BE2C (cell line): ENCODE data around the gene POLR3GL.

Experiments
- DNase-seq: peaks from one replicate; pipeline ENCODE4 v3.0.0-alpha.2; 2020
- H3K27me3 ChIP-seq: fragments of 250-450 bp; sonication (Bioruptor Pico); 2 replicates; pipeline ENCODE4 v1.5.1; 2020; ENCODE audit warnings: mild to moderate bottlenecking
- H3K36me3 ChIP-seq: fragments of 250-450 bp; sonication (Bioruptor Pico); 2 replicates; pipeline ENCODE4 v1.5.1; 2020; ENCODE audit warnings: mild to moderate bottlenecking
- H3K4me1 ChIP-seq: fragments of 250-450 bp; sonication (Bioruptor Pico); 2 replicates; pipeline ENCODE4 v1.5.1; 2020
- H3K4me3 ChIP-seq: 2 replicates; pipeline ENCODE4 v1.5.1; 2011; ENCODE audit warnings: low read depth, low read length
- H3K9me3 ChIP-seq: fragments of 250-450 bp; sonication (Bioruptor Pico); 2 replicates; pipeline ENCODE4 v1.5.1; 2020
- CTCF ChIP-seq: IDR thresholded peaks from 2 replicates; pipeline ENCODE4 v1.5.1; 2012; ENCODE audit warnings: mild to moderate bottlenecking, low read depth, low read length

The POLR3GL gene

DNA sequence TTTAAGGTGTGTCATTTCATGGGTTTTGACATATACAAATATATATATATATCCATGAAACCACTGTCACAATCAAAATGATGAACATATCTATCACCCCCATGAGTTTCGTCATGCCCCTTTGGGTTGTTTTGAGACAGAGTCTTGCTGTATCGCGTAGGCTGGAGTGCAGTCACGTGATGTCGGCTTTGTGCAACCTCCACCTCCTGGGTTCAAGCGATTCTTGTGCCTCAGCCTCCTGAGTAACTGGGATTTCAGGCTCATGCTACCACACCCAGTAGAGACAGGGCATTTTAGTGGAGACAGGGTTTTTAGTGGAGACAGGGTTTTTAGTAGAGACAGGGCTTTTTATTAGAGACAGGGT lies 49.1 kb downstream of the POLR3GL start:
- Histone ChIP-seq H3K4me3 (no peak overlapping the region), H3K36me3 (no peaks in the 10 kb centered on the region), H3K9me3 (no peaks in the 10 kb centered on the region), H3K4me1 (no peaks in the 10 kb centered on the region), H3K27me3 (peaks cover 28% of the 10 kb centered on the region)
- no peak for TF ChIP-seq CTCF
- DNase-seq, result no peak

DNA sequence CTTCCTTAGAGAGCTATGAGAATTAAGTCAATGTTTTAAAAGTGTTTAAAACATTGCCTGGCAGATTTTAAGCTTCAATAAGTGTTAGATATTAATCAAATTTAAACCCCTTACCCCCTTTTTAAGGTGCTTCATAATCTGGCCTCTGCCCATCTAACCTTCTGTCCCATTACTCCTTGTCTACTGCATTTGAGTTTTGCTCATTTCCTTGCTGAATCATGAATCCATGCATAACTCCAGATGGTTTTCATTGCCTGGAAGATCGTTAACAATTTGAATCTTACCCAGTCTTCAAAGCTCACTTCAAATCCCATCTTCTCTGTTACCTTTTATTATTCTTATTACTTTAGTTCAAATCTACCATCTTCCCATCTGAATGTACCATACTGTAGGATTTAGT lies 52.4 kb downstream of the POLR3GL start:
- H3K36me3 ChIP-seq, result no peaks in the 10 kb centered on the region
- H3K27me3 ChIP-seq, result peaks cover 59% of the 10 kb centered on the region
- no peaks in the 10 kb centered on the region for H3K9me3 ChIP-seq
- H3K4me3 ChIP-seq, result no peak overlapping the region
- no peak for TF ChIP-seq CTCF
- no peaks in the 10 kb centered on the region for H3K4me1 ChIP-seq
- DNase-seq, result no peak

DNA sequence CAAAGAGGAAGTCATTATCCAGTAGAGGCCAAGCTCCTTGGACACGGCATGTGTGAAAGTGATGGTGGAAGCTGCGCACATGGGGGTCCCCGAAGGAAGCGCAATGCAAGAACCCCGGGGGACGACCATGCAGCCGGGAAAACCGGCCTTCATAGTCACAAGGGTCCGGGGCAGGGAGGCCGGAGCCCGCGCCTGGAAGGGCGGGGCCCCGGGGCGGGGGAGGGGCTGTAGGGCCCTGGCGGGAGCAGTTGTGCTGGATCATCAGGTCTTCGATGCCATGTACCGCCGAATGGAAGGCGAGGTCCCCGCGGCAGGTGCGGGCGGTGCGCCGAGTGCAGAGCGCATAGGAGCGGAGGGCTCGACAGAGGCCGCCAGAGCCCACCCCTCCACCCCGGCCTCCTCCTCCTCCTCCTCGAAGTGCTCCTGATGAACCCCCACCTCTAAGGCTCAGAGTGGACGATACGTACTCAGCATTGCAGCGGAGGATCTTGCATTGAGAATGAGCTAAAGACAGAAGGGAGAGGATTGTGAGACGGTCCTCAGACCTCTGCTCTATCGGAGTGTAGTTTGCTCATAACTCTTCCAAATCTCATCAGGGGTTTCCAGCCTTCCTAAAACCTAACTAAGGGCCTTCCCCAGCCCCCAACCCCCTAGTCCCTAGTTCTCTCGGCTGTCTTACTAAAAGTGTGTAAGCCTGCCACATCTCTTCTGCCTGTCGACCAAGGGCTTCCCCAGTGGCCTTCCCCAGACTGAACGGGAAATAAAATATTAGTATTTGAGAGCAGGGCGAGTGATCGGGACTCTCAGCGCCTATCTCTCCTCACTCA lies 55.0 kb downstream of the POLR3GL start:
- Histone ChIP-seq H3K4me1 (no peaks in the 10 kb centered on the region), H3K9me3 (no peaks in the 10 kb centered on the region), H3K36me3 (no peaks in the 10 kb centered on the region), H3K27me3 (peaks cover 61% of the 10 kb centered on the region), H3K4me3 (no peak overlapping the region)
- no peak for DNase-seq
- TF ChIP-seq CTCF, result no peak

DNA sequence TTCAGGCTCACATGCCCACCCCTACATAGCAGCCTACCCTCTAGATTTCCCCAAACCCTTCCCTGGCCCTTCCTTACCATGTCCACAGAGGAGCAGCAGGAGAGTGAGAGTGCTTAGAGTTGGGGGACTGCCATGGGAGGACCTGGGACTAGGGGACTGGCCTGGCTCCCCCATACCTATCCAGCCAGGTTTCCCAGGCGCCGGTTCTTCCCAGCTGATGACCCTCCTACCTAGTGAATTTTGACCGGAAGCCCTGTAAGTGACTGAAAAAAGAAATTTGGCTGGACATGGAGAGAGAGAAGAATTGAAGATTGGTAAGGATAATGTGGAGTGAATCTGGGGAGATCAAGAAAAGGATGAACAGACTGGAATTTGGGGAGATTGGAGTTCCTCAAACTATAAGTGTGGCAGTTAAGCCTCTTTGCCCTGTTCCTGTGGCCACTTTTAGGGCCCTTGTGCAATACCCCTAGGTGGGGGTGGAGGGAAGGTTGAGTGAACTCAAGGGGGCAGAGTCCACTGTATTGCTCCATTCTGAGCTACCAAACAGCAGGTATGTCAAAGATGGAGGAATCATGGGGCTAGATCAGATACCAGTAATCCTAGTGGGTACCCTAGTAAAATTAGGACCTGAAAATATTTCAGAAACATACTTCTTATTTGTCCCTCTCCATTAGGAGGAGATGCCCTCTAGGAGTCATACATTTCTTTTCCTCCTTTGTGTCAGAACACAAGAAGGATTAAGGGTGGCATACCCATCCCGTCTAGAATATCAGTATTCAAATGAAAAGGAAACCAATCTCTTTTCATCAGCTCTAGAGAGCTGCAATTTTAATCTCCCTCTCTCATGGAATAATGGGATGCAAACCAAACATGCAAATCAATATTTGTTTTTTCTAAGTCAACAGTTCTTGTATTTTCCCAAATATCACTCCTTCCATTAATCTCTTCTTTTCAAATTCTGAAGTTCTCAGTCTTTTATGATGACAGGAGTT lies 55.9 kb downstream of the POLR3GL start:
- Histone ChIP-seq H3K27me3 (peaks cover 55% of the 10 kb centered on the region), H3K9me3 (no peaks in the 10 kb centered on the region), H3K36me3 (no peaks in the 10 kb centered on the region), H3K4me1 (no peaks in the 10 kb centered on the region), H3K4me3 (no peak overlapping the region)
- no peak for DNase-seq
- no peak for TF ChIP-seq CTCF

DNA sequence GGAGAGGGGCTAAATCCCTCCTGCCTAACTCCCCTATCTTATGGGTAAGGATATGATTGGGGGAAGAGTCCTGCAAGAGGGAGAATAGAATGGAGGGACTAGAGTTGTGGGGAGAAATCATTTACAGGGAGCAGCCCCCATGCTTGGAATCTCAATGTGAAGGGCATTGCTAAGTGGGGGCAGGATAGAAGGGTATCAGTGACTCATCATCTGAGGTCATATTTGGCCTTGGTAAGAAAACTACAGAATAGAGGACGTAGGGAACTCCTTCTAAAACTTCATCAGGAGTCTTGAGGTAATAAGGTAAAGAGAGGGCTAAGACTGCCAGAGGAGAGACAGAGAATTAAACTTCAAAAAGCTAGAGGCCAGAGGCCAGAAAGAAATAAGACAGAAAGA lies 56.6 kb downstream of the POLR3GL start:
- no peak overlapping the region for H3K4me3 ChIP-seq
- peaks cover 55% of the 10 kb centered on the region for H3K27me3 ChIP-seq
- no peaks in the 10 kb centered on the region for H3K9me3 ChIP-seq
- no peaks in the 10 kb centered on the region for H3K4me1 ChIP-seq
- H3K36me3 ChIP-seq, result no peaks in the 10 kb centered on the region
- no peak for TF ChIP-seq CTCF
- DNase-seq, result no peak
